ENCODE results near the gene CAGE1.

DNA sequence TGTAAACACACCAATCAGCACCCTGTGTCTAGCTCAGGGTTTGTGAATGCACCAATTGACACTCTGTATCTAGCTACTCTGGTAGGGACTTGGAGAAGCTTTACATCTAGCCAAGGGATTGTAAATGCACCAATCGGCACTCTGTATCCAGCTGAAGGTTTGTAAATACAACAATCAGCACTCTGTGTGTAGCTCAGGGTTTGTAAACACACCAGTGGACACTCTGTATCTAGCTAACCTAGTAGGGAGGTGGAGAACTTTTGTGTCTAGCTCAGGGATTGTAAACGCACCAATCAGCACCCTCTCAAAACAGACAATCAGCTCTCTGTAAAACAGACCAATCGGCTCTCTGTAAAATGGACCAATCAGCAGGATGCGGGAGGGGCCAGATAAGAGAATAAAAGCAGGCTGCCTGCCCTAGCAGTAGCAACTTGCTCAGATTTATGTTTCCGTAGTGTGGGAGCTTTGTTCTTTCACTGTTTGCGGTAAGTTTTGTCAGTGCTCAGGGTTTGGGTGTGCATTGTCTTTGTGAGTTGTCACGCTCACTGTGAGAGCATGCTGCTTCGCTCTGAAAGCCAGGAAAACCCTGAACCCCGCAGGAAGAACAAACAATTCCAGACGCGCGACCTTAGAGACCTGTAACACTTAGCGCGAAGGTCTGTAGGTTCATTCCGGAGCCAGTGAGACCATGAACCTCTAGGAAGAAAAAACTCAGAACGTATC, 37.1 kb upstream of the CAGE1 start:
- TF ChIP-seq POLR2A (IDR thresholded peaks at IDR 0.05; ENCODE audit: low read length) (no peak), POLR2AphosphoS2 (conservative IDR thresholded peaks at IDR 0.05; ENCODE audit: low read length) (no peak), EP300 (IDR thresholded peaks at IDR 0.05) (no peak), CBX2 (IDR thresholded peaks at IDR 0.05; ENCODE audit: borderline replicate concordance, low read depth) (no peak), FOSL2 (IDR thresholded peaks at IDR 0.05) (no peak), FOSL2 (CRISPR knock-in tag; IDR thresholded peaks at IDR 0.05) (no peak), NPAS2 (CRISPR knock-in tag; IDR thresholded peaks at IDR 0.05; ENCODE audit: borderline replicate concordance) (no peak), MYC (IDR thresholded peaks at IDR 0.05; ENCODE audit: borderline replicate concordance, low read length) (no peak), KDM5A (IDR thresholded peaks at IDR 0.05) (no peak), NR3C1 (IDR thresholded peaks at IDR 0.05) (no peak), JUN (IDR thresholded peaks at IDR 0.05) (no peak), USF2 (IDR thresholded peaks at IDR 0.05) (no peak)
- TF ChIP-seq, protein P1, sequence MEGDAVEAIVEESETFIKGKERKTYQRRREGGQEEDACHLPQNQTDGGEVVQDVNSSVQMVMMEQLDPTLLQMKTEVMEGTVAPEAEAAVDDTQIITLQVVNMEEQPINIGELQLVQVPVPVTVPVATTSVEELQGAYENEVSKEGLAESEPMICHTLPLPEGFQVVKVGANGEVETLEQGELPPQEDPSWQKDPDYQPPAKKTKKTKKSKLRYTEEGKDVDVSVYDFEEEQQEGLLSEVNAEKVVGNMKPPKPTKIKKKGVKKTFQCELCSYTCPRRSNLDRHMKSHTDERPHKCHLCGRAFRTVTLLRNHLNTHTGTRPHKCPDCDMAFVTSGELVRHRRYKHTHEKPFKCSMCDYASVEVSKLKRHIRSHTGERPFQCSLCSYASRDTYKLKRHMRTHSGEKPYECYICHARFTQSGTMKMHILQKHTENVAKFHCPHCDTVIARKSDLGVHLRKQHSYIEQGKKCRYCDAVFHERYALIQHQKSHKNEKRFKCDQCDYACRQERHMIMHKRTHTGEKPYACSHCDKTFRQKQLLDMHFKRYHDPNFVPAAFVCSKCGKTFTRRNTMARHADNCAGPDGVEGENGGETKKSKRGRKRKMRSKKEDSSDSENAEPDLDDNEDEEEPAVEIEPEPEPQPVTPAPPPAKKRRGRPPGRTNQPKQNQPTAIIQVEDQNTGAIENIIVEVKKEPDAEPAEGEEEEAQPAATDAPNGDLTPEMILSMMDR (IDR thresholded peaks at IDR 0.05) = no peak
- TF ChIP-seq, protein P2, sequence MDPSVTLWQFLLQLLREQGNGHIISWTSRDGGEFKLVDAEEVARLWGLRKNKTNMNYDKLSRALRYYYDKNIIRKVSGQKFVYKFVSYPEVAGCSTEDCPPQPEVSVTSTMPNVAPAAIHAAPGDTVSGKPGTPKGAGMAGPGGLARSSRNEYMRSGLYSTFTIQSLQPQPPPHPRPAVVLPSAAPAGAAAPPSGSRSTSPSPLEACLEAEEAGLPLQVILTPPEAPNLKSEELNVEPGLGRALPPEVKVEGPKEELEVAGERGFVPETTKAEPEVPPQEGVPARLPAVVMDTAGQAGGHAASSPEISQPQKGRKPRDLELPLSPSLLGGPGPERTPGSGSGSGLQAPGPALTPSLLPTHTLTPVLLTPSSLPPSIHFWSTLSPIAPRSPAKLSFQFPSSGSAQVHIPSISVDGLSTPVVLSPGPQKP (IDR thresholded peaks at IDR 0.05; ENCODE audit: low read depth, low read length) = no peak

Measured in A549 (cell line).